IMR-90 (cell line): ENCODE results near the gene TSPAN8. TPM values are rescaled to one million over a fixed set of nuclear protein-coding genes. Genes with fewer than 3 reads are reported as not detected.

ENCODE experiments used
- ATAC-seq: fragments of 200-7000 bp; cut with Tn5 transposase; 2 replicates; pipeline ENCODE4 v1.9.1; 2020; ENCODE audit warnings: low read depth, mild to moderate bottlenecking, moderate library complexity
- BruUV-seq: library from RNA; stranded (reverse); fragments of 400-500 nt; replicated peaks from 2 replicates; lab custom pipeline; 2021; lab: Mats Ljungman, UMichigan
- CTCF ChIA-PET: fragments of 300-600 bp; formaldehyde crosslinking; extraction: SDS; loops from one replicate; lab custom pipeline; 2021; ENCODE audit warnings: antibody characterized with exemption; lab: Yijun Ruan, JAX
- POLR2A ChIA-PET: fragments of 300-600 bp; sonication (Branson Sonifier 250); formaldehyde crosslinking; loops from one replicate; lab custom pipeline; 2022; ENCODE audit warnings: antibody characterized with exemption; ENCODE audit not compliant: unreplicated experiment; lab: Charles Lee
- DNase-seq: peaks from one replicate; pipeline ENCODE4 v3.0.0; 2013
- H2AFZ ChIP-seq: replicated peaks from 2 replicates; pipeline ENCODE3; 2013; ENCODE audit warnings: low read length, mild to moderate bottlenecking; ENCODE audit not compliant: poor library complexity
- H2AK5ac ChIP-seq: 2 replicates; pipeline ENCODE4 v1.6.1; 2013; ENCODE audit warnings: low read depth, low read length, inconsistent platforms
- H2AK9ac ChIP-seq: replicated peaks from 2 replicates; pipeline ENCODE3; 2013; ENCODE audit warnings: mild to moderate bottlenecking, low read depth, low read length, moderate library complexity; ENCODE audit not compliant: poor library complexity
- H2BK120ac ChIP-seq: 2 replicates; pipeline ENCODE4 v1.6.1; 2013; ENCODE audit warnings: low read depth, low read length, inconsistent platforms
- H2BK15ac ChIP-seq: 3 replicates; pipeline ENCODE4 v1.6.1; 2013; ENCODE audit warnings: low read depth, low read length, inconsistent platforms
- H2BK20ac ChIP-seq: 2 replicates; pipeline ENCODE4 v1.6.1; 2013; ENCODE audit warnings: low read depth, mild to moderate bottlenecking, inconsistent platforms, low read length, moderate library complexity
- H2BK5ac ChIP-seq: 2 replicates; pipeline ENCODE4 v1.6.1; 2013; ENCODE audit warnings: mild to moderate bottlenecking, low read depth, low read length, inconsistent platforms; ENCODE audit not compliant: poor library complexity, severe bottlenecking
- H3K14ac ChIP-seq: replicated peaks from 2 replicates; pipeline ENCODE4 v1.6.1; 2013; ENCODE audit warnings: low read depth, low read length, inconsistent platforms
- H3K18ac ChIP-seq: 2 replicates; pipeline ENCODE4 v1.6.1; 2013; ENCODE audit warnings: low read depth, low read length, control low read depth
- H3K23ac ChIP-seq: 2 replicates; pipeline ENCODE4 v1.6.1; 2013; ENCODE audit warnings: low read depth, low read length, inconsistent platforms
- H3K27ac ChIP-seq: 2 replicates; pipeline ENCODE4 v1.5.1; 2013; ENCODE audit warnings: mild to moderate bottlenecking, control low read depth, low read length; ENCODE audit not compliant: insufficient read depth
- H3K27me3 ChIP-seq: 2 replicates; pipeline ENCODE4 v1.6.1; 2013; ENCODE audit warnings: low read length; ENCODE audit not compliant: control insufficient read depth, insufficient read depth
- H3K36me3 ChIP-seq: 2 replicates; pipeline ENCODE4 v1.6.1; 2013; ENCODE audit warnings: low read length, mixed read lengths; ENCODE audit not compliant: control insufficient read depth, insufficient read depth
- H3K4ac ChIP-seq: 2 replicates; pipeline ENCODE4 v1.6.1; 2013; ENCODE audit warnings: low read depth, low read length, inconsistent platforms
- H3K4me1 ChIP-seq: 2 replicates; pipeline ENCODE4 v1.6.1; 2013; ENCODE audit warnings: low read length, mixed read lengths; ENCODE audit not compliant: control insufficient read depth, insufficient read depth
- H3K4me2 ChIP-seq: 2 replicates; pipeline ENCODE4 v1.6.1; 2013; ENCODE audit warnings: low read depth, mild to moderate bottlenecking, control low read depth, low read length, moderate library complexity
- H3K4me3 ChIP-seq: 2 replicates; pipeline ENCODE4 v1.5.1; 2013; ENCODE audit warnings: low read depth, mild to moderate bottlenecking, control low read depth, low read length, moderate library complexity; ENCODE audit not compliant: insufficient read depth
- H3K56ac ChIP-seq: 2 replicates; pipeline ENCODE4 v1.6.1; 2013; ENCODE audit warnings: low read length, inconsistent platforms; ENCODE audit not compliant: insufficient read depth; ENCODE audit errors: extremely low read depth
- H3K79me1 ChIP-seq, 2 experiments: 2 replicates each; pipeline ENCODE4 v1.6.1; 2013; ENCODE audit warnings: low read length in 2 of 2, inconsistent platforms in 1 of 2, low read depth in 1 of 2
- H3K9ac ChIP-seq: 2 replicates; pipeline ENCODE4 v1.6.1; 2013; ENCODE audit warnings: low read depth, low read length, control low read depth
- H3K9me1 ChIP-seq: 2 replicates; pipeline ENCODE4 v1.6.1; 2013; ENCODE audit warnings: low read length, inconsistent platforms; ENCODE audit not compliant: insufficient read depth
- H3K9me3 ChIP-seq: 2 replicates; pipeline ENCODE4 v1.6.1; 2013; ENCODE audit warnings: low read length; ENCODE audit not compliant: control insufficient read depth, insufficient read depth
- H4K20me1 ChIP-seq: 2 replicates; pipeline ENCODE4 v1.6.1; 2013; ENCODE audit warnings: low read length, inconsistent platforms; ENCODE audit not compliant: insufficient read depth
- H4K5ac ChIP-seq: 2 replicates; pipeline ENCODE4 v1.6.1; 2013; ENCODE audit warnings: mild to moderate bottlenecking, low read depth, low read length, control low read depth
- H4K8ac ChIP-seq, 2 experiments: 2 replicates each; pipeline ENCODE4 v1.6.1; 2013; ENCODE audit warnings: low read depth in 2 of 2, low read length in 2 of 2, control low read depth in 1 of 2, inconsistent platforms in 1 of 2
- H4K91ac ChIP-seq: 2 replicates; pipeline ENCODE4 v1.6.1; 2013; ENCODE audit warnings: low read depth, low read length, inconsistent platforms; ENCODE audit not compliant: insufficient read depth
- CEBPB ChIP-seq: IDR thresholded peaks from 2 replicates; pipeline ENCODE4 v1.6.1; 2012; ENCODE audit warnings: low read depth, low read length, improper control_type of control experiment
- CHD1 ChIP-seq: IDR thresholded peaks from 2 replicates; pipeline ENCODE4 v1.6.1; 2012; ENCODE audit warnings: low read depth, low read length, improper control_type of control experiment
- FOS ChIP-seq: fragments of 150-350 bp; IDR thresholded peaks from 2 replicates; pipeline ENCODE4 v1.6.1; 2016; ENCODE audit warnings: low read depth, low read length
- RCOR1 ChIP-seq: IDR thresholded peaks from 2 replicates; pipeline ENCODE4 v1.6.1; 2012; ENCODE audit warnings: mild to moderate bottlenecking, low read length, improper control_type of control experiment; ENCODE audit not compliant: insufficient replicate concordance
- dilution Hi-C: fragments of 300-500 bp; cut with HindIII; formaldehyde crosslinking; loops from one replicate; pipeline ENCODE4 v1.14.3; 2018; ENCODE audit warnings: low sequenced_read_pairs; ENCODE audit not compliant: unreplicated experiment
- in situ Hi-C: fragments of 300-500 bp; cut with MboI; formaldehyde crosslinking; loops from 3 replicates; pipeline ENCODE4 v1.14.3; 2019; ENCODE audit warnings: low sequenced_read_pairs, inconsistent platforms, mixed read lengths
- intact Hi-C: fragments of 100-400 bp; cut with micrococcal nuclease; formaldehyde crosslinking; loops from 2 replicates; pipeline ENCODE4 v1.10.0; 2022
- polyA plus RNA-seq, 3 experiments: library from polyadenylated mRNA; depleted of rRNA; stranded (reverse); fragments of >200 nt; gene quantifications; 2 replicates each; pipeline ENCODE4 v1.2.3, GENCODE V29; 2012; ENCODE audit warnings: low replicate concordance in 1 of 3
- total RNA-seq: library from RNA; depleted of rRNA; stranded (reverse); fragments of >200 nt; gene quantifications from 2 replicates; pipeline ENCODE4 v1.2.3, GENCODE V29; 2012

TSPAN8 gene
- total and polyA plus RNA-seq, 2 of the 4 experiments (the other 2 are of a cell fraction), result not detected

GRCh38 chr12:71105956-71106355, 51.8 kb downstream of the TSPAN8 start:
- Histone ChIP-seq H3K56ac (no peak overlapping the region), H3K4me1 (no peaks in the 10 kb centered on the region), H3K4ac (no peak overlapping the region), H3K9ac (no peak overlapping the region), H3K14ac (no peak overlapping the region), H4K91ac (no peak overlapping the region), H2AK5ac (no peak overlapping the region), H2BK5ac (no peak overlapping the region), H2BK120ac (no peak overlapping the region), H3K23ac (no peak overlapping the region), H3K27ac (no peak overlapping the region), H2AK9ac (no peak overlapping the region), H3K9me3 (peaks cover 2% of the 10 kb centered on the region; the same call in 1 of the 2 replicates), H4K5ac (no peak overlapping the region), H4K20me1 (no peaks in the 10 kb centered on the region), H4K8ac (no peak overlapping the region), H3K18ac (no peak overlapping the region), H3K36me3 (no peaks in the 10 kb centered on the region), H3K79me1 (no peaks in the 10 kb centered on the region), H2AFZ (no peak overlapping the region), H2BK15ac (no peak overlapping the region), H3K27me3 (no peaks in the 10 kb centered on the region), H3K9me1 (no peaks in the 10 kb centered on the region), H2BK20ac (no peak overlapping the region), H3K4me3 (no peak overlapping the region), H3K4me2 (no peak overlapping the region)
- DNase-seq, result no peak
- ATAC-seq, result no peak
- BruUV-seq, result no TSS peak
- in situ Hi-C loops (no loop called here), dilution Hi-C loops (no loop called here), intact Hi-C loops (no loop called here)
- CTCF ChIA-PET, result no interaction called here
- POLR2A ChIA-PET, result no interaction called here
- TF ChIP-seq FOS (no peak), RCOR1 (no peak), CEBPB (peak; percentile 30; the same call in 1 of the 2 replicates), CHD1 (no peak)
